Measurements from ENCODE around the gene TRPV4. TPM values are rescaled to one million over a fixed set of nuclear protein-coding genes. Genes with fewer than 3 reads are reported as not detected.
A peak's percentile ranks its signal among the peaks of the same experiment; 100 is the strongest.
"Not testable (repeated sequence)": the region's sequence is repeated elsewhere in the genome, so short reads cannot be mapped to it uniquely, and the experiment has no call there.

TRPV4 gene
- total RNA-seq (2014; rRNA removed; shearing (Covaris generic)), result 0.44 and 0.81 TPM in 2 replicates

GRCh38 chr12:109833307-109834189, at the start of gene TRPV4:
TSS of gene TRPV4 (minus strand) at chr12:109833398. CDS start at chr12:109814796, 18,602 bp downstream.
- DNase-seq (ENCODE audit: low read depth), result no peak

GRCh38 chr12:109881752-109882151, 48.6 kb upstream of the TRPV4 start:
- DNase-seq (ENCODE audit: low read depth), result no peak

- no peak for DNase-seq (ENCODE audit: low read depth)
These were observed 47.7 kb upstream of the TRPV4 start for GRCh38 chr12:109880938-109881337.

- peak; percentile 80 for DNase-seq (ENCODE audit: low read depth)
These were observed 47.1 kb upstream of the TRPV4 start, which contains the start of gene GLTP for GRCh38 chr12:109880043-109880931. TSS of gene GLTP (minus strand) at chr12:109880541. CDS start at chr12:109880374, 167 bp downstream.

GRCh38 chr12:109879351-109880042, 46.3 kb upstream of the TRPV4 start:
- DNase-seq (ENCODE audit: low read depth), result no peak

- no peak for DNase-seq (ENCODE audit: low read depth)
These were observed 45.6 kb upstream of the TRPV4 start for GRCh38 chr12:109878749-109879148.

GRCh38 chr12:109878247-109878625, 45.0 kb upstream of the TRPV4 start:
- DNase-seq (ENCODE audit: low read depth), result no peak

GRCh38 chr12:109877504-109878246, 44.5 kb upstream of the TRPV4 start:
- DNase-seq (ENCODE audit: low read depth), result no peak

- DNase-seq (ENCODE audit: low read depth), result no peak
These were observed 43.2 kb upstream of the TRPV4 start for GRCh38 chr12:109876406-109876805.

- peak; percentile 52 for DNase-seq (ENCODE audit: low read depth)
These were observed 42.5 kb upstream of the TRPV4 start for GRCh38 chr12:109875572-109876131.

GRCh38 chr12:109873653-109874052, 40.5 kb upstream of the TRPV4 start:
- no peak for DNase-seq (ENCODE audit: low read depth)

- DNase-seq (ENCODE audit: low read depth), result no peak
These were observed 38.6 kb upstream of the TRPV4 start for GRCh38 chr12:109871668-109872314.

- peak; percentile 34 for DNase-seq (ENCODE audit: low read depth)
These were observed 37.5 kb upstream of the TRPV4 start for GRCh38 chr12:109870648-109871047.

- no peak for DNase-seq (ENCODE audit: low read depth)
These were observed 35.2 kb upstream of the TRPV4 start for GRCh38 chr12:109868182-109869051.

GRCh38 chr12:109864916-109865315, 31.7 kb upstream of the TRPV4 start:
- DNase-seq (ENCODE audit: low read depth), result no peak

- no peak for DNase-seq (ENCODE audit: low read depth)
These were observed 30.9 kb upstream of the TRPV4 start for GRCh38 chr12:109863847-109864712.

- DNase-seq (ENCODE audit: low read depth), result not testable (repeated sequence)
These were observed 29.3 kb upstream of the TRPV4 start for GRCh38 chr12:109862491-109862890.

- DNase-seq (ENCODE audit: low read depth), result peak; percentile 37
These were observed 28.6 kb upstream of the TRPV4 start for GRCh38 chr12:109861689-109862314.
